ENCODE results near the gene NPSR1. TPM values are rescaled to one million over a fixed set of nuclear protein-coding genes. Genes with fewer than 3 reads are reported as not detected.

Gene NPSR1
- total RNA-seq, 1 donor from 2014 or later: not detected

DNA sequence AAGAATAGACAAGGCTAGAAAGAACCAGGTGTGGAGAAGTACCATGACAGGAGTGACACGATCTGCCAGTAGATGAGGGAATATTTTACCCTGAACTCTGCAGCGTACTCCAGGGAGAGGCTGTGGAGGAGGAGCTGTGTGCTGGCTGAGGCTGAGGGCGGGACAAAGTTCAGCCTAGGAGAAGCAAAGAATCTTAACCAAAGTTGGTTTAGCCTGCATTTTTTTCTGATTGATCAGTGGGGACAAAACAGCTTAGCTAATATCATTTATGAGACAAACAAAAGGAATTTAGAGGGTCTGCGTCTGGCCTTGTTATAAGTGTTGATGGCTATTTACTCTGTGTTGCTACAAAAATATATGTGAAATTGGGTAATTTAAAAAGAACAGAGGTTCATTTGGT, 5.2 kb upstream of the NPSR1 start:
- TF ChIP-seq CTCF (IDR thresholded peaks at IDR 0.05): no peak
- H3K9me3 ChIP-seq: no peaks in the 10 kb centered on the region
- no peaks in the 10 kb centered on the region for H3K27me3 ChIP-seq (ENCODE audit: low read depth)
- H3K36me3 ChIP-seq: no peaks in the 10 kb centered on the region
- intact Hi-C loops (cut with DNase I): no loop called here
- no peak for ATAC-seq
- H3K27ac ChIP-seq: no peak overlapping the region
- no peaks in the 10 kb centered on the region for H3K4me1 ChIP-seq
- DNase-seq: no peak
- H3K4me3 ChIP-seq: no peak overlapping the region

- Histone ChIP-seq H3K9me3 (no peaks in the 10 kb centered on the region), H3K27ac (no peak overlapping the region), H3K4me1 (no peaks in the 10 kb centered on the region), H3K36me3 (no peaks in the 10 kb centered on the region), H3K27me3 (ENCODE audit: low read depth) (no peaks in the 10 kb centered on the region), H3K4me3 (no peak overlapping the region)
- TF ChIP-seq CTCF (IDR thresholded peaks at IDR 0.05): no peak
- intact Hi-C loops (cut with DNase I): no loop called here
- ATAC-seq: no peak
- DNase-seq: no peak
These were observed 4.2 kb upstream of the NPSR1 start for GRCh38 chr7:34653787-34654186.

GRCh38 chr7:34655384-34655783, 2.6 kb upstream of the NPSR1 start:
- TF ChIP-seq CTCF (IDR thresholded peaks at IDR 0.05): no peak
- Histone ChIP-seq H3K36me3 (no peaks in the 10 kb centered on the region), H3K4me1 (no peaks in the 10 kb centered on the region), H3K27me3 (ENCODE audit: low read depth) (no peaks in the 10 kb centered on the region), H3K27ac (no peak overlapping the region), H3K4me3 (no peak overlapping the region), H3K9me3 (no peaks in the 10 kb centered on the region)
- intact Hi-C loops (cut with DNase I): no loop called here
- DNase-seq (no peak), ATAC-seq (no peak)

DNA sequence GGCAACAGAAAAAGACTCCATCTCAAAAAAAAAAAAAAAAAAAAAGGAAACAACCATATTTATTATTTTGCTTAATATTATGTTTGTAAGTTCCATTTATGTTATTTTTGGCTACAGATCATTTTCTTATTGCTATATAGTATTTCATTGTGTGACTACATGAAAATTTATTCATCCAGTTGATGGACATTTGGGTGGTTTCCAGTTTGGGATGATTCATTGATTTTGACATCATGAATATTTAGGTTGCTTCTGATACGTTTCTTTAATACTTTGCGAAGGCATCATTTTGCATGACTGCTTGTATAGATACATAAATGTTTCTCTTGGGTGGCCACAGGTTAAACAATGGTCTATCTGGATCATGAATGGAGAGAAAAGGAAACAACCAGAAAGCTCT, 2.0 kb upstream of the NPSR1 start:
- ATAC-seq: no peak
- Histone ChIP-seq H3K27me3 (ENCODE audit: low read depth) (no peaks in the 10 kb centered on the region), H3K4me1 (no peaks in the 10 kb centered on the region), H3K27ac (no peak overlapping the region), H3K4me3 (no peak overlapping the region), H3K36me3 (no peaks in the 10 kb centered on the region), H3K9me3 (no peaks in the 10 kb centered on the region)
- DNase-seq: no peak
- TF ChIP-seq CTCF (IDR thresholded peaks at IDR 0.05): no peak
- intact Hi-C loops (cut with DNase I): no loop called here

- intact Hi-C loops (cut with DNase I): no loop called here
- H3K9me3 ChIP-seq: no peaks in the 10 kb centered on the region
- DNase-seq: no peak
- H3K4me3 ChIP-seq: no peak overlapping the region
- H3K27me3 ChIP-seq (ENCODE audit: low read depth): no peaks in the 10 kb centered on the region
- TF ChIP-seq CTCF (IDR thresholded peaks at IDR 0.05): no peak
- ATAC-seq: no peak
- H3K36me3 ChIP-seq: no peaks in the 10 kb centered on the region
- H3K4me1 ChIP-seq: no peaks in the 10 kb centered on the region
- H3K27ac ChIP-seq: no peak overlapping the region
These were observed 1.6 kb downstream of the NPSR1 start for GRCh38 chr7:34659472-34660075.
